Subcutaneous adipose tissue (tissue), 4 donors: ENCODE data around the gene NGLY1. TPM values are rescaled to one million over a fixed set of nuclear protein-coding genes. Genes with fewer than 3 reads are reported as not detected.

Experiments
- total RNA-seq, 4 donors: library from RNA; depleted of rRNA; stranded (reverse); fragments of >200 nt; gene quantifications; one replicate each; pipeline ENCODE4 v1.1.0, GENCODE V29; 2016
- TF ChIP-seq, protein P1 (sequence below): fragments of 450-650 bp; IDR thresholded peaks from one replicate; pipeline ENCODE4 v1.5.1; 2016; ENCODE audit warnings: low read depth, mild to moderate bottlenecking, control low read depth, antibody characterized with exemption, moderate library complexity

The NGLY1 gene
- total RNA-seq, 4 donors from 2014 or later, result 31.6 to 39.3 (median 37.2) TPM

DNA sequence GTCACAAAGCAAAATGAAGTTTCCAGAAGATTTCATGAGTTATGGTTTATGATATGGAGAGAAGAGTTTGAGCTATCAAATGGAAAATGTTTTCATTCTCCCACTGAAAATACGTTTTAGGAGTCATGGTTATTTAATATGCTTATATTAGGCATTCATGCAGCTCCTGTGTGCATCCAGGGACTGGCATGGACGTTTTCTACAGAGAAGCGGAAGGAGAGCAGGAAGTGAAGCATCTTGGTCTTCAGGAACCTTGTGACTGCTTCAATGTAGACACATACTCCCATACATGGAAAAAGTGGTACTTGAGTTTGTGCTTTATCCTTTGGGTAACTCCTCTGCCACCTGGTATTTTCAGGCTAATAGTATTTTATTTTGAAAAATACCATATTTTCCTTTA is 75.2 kb downstream of the NGLY1 start:
- TF ChIP-seq, protein P1, sequence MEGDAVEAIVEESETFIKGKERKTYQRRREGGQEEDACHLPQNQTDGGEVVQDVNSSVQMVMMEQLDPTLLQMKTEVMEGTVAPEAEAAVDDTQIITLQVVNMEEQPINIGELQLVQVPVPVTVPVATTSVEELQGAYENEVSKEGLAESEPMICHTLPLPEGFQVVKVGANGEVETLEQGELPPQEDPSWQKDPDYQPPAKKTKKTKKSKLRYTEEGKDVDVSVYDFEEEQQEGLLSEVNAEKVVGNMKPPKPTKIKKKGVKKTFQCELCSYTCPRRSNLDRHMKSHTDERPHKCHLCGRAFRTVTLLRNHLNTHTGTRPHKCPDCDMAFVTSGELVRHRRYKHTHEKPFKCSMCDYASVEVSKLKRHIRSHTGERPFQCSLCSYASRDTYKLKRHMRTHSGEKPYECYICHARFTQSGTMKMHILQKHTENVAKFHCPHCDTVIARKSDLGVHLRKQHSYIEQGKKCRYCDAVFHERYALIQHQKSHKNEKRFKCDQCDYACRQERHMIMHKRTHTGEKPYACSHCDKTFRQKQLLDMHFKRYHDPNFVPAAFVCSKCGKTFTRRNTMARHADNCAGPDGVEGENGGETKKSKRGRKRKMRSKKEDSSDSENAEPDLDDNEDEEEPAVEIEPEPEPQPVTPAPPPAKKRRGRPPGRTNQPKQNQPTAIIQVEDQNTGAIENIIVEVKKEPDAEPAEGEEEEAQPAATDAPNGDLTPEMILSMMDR, result no peak

DNA sequence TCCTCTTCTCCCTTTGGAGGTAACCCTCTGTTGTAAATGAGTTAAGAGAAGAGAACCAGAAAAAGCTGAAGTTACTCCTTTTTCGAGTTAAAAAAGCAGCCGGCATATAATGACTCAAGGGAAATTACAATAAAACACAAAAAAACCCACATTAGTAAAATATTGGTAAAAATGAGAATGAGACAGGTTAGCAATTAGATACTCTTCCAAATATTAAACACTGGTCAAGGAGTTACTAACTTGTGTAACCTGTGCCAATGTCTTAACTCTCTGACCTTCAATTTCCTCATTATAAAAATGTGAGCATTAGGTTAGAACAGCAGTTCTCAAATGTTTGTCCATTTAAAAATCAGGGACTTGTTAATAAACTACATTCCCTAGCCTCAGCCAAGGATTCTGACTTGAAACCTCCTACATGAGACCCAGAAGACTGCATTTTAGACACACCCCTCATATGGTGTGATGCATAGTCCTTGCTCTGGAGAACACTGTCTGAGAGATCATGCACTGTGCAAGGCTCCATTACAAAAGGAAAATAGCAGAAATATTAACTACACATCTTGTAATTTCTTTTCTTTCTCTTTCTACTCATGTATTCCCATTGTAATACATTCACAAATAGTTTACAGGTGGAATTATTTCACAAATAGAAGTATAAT is 75.8 kb downstream of the NGLY1 start:
- TF ChIP-seq, protein P1, result no peak

DNA sequence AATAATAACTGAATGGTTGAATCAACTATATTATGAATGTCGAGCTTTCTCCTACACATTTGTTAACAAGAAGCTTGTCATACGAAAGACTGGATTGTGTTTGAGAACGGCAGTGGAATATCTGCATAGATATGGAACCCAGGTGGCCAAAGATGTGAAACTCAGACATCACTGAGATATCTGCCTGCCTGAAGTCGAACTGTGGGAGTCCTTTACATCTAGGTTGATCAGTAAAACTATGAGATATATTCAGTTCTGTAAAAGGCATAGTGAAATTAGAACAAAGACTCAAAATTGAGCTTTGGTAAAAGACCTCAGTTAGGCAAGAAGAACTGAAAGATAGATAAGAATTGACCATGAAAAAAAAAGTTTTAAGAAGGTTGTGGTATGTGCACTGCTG is 77.0 kb downstream of the NGLY1 start:
- TF ChIP-seq, protein P1, result no peak

DNA sequence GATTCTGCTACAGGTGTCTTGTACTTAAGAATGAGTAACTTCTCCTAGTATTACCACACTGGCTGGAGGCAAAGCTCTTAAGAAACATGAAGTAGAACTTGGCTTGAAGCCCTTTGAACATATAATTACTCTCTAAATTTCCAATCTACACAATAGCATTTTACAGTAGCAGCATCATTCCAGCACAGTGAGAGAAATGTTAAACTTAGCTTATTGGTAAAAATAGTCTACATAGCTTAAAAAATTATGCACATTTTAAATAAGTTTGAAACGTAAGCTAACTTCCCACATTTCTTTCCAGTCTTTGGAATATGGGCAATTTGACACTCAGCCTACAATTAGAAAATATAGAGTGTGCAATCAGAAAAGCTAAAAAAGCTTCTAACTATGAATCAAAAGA is 85.7 kb downstream of the NGLY1 start:
- TF ChIP-seq, protein P1, result no peak

DNA sequence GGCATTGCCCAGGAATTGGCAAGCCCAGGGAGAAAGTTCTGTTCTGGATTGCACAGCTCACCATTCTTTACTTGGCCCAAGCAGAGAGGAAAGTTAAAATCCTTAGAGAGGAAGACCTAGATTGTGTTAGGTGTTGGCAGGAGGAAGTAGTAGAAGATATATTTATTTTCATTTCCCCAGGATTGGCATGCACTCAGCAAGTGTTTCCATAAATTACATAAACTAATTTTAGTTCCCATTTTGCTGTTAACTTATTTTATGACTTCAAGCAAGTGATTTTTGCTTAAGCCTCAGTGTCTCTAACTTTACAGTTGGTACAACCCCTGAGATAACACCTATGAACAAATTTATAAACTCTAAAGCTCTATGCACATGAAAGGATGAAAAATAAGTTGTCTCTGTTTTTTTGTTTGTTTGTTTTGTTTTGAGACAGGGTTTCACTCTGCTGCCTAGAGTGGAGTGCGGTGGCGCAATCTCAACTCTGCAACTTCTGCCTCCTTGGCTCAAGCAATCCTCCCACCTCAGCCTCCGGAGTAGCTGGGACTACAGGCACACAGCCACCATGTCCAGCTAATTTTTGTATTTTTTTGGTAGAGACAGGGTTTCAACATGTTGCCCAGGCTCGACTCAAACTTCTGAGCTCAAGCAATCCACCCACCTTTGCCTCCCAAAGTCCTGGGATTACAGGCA is 87.4 kb downstream of the NGLY1 start:
- TF ChIP-seq, protein P1, result no peak

DNA sequence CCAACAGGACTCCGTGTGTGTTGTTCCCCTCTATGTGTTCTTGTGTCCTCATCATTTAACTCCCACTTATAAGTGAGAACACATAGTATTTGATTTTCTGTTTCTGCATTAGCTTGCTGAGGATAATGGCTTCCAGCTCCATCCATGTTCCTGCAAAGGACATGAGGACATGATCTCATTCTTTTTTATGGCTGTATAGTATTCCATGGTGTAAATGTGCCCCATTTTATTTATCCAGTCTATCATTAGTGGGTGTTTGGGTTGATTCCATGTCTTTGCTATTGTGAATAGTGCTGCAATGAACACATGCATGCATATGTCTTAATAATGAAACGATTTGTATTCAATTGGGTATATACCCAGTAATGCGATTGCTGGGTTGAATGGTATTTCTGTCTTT is 90.0 kb downstream of the NGLY1 start:
- TF ChIP-seq, protein P1, result no peak

DNA sequence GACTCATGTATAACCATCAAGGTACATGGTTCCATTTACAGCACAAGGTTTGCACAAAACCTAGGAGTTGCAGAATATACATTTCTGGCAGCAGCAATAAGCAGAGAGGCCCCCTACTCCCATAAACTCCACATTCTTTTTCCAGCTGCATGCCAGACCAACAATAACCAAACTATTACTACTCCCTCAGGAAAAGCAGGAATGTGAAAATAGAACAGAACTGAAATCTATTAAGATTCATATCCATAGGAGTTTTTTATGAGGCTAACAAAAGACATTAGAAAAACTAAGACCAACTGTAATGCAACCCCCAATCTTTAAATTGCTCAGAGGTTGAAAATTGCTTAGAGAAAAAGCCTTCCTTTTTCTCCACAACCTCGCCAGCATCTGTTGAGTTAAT is 90.9 kb downstream of the NGLY1 start:
- TF ChIP-seq, protein P1, result no peak
